MCF 10A (cell line): ENCODE results near the gene PUS3. TPM values are rescaled to one million over a fixed set of nuclear protein-coding genes. Genes with fewer than 3 reads are reported as not detected.

Experiments
- BruUV-seq: library from RNA; stranded (reverse); fragments of 400-500 nt; replicated peaks from 2 replicates; lab custom pipeline; 2021; lab: Mats Ljungman, UMichigan
- CTCF ChIA-PET: fragments of 300-600 bp; sonication (Branson Sonifier 250); formaldehyde crosslinking; extraction: SDS; loops from one replicate; lab custom pipeline; 2021; ENCODE audit warnings: antibody characterized with exemption, inconsistent platforms; lab: Yijun Ruan, JAX
- POLR2A ChIA-PET: fragments of 300-600, 350-650 bp; sonication (Branson Sonifier 250); formaldehyde crosslinking; extraction: SDS; loops from one replicate; lab custom pipeline; 2020; ENCODE audit warnings: antibody characterized with exemption, inconsistent platforms; lab: Yijun Ruan, JAX
- DNase-seq: peaks from one replicate; pipeline ENCODE4 v3.0.0-alpha.2; 2018; ENCODE audit not compliant: unreplicated experiment
- H3K27ac Mint-ChIP-seq: one replicate; pipeline ENCODE4 v1.8.0; 2022; ENCODE audit warnings: mild to moderate bottlenecking, low read depth, mixed read lengths; ENCODE audit not compliant: unreplicated experiment
- H3K27me3 Mint-ChIP-seq: one replicate; pipeline ENCODE4 v1.8.0; 2022; ENCODE audit warnings: mixed read lengths; ENCODE audit not compliant: insufficient read depth, unreplicated experiment
- H3K36me3 Mint-ChIP-seq: one replicate; pipeline ENCODE4 v1.8.0; 2022; ENCODE audit warnings: mild to moderate bottlenecking, moderate library complexity, mixed read lengths; ENCODE audit not compliant: insufficient read depth, unreplicated experiment
- H3K4me1 Mint-ChIP-seq: one replicate; pipeline ENCODE4 v1.8.0; 2022; ENCODE audit warnings: mixed read lengths; ENCODE audit not compliant: insufficient read depth, unreplicated experiment
- H3K4me3 Mint-ChIP-seq: one replicate; pipeline ENCODE4 v1.8.0; 2022; ENCODE audit warnings: mild to moderate bottlenecking, moderate library complexity, mixed read lengths; ENCODE audit not compliant: unreplicated experiment
- H3K9me3 Mint-ChIP-seq: one replicate; pipeline ENCODE4 v1.8.0; 2022; ENCODE audit warnings: mixed read lengths; ENCODE audit not compliant: unreplicated experiment
- CTCF ChIP-seq: fragments of 200-600 bp; IDR thresholded peaks from one replicate; pipeline ENCODE4 v1.8.0; 2022; ENCODE audit warnings: antibody characterized with exemption, mild to moderate bottlenecking; ENCODE audit not compliant: unreplicated experiment
- intact Hi-C: fragments of 100-400 bp; cut with micrococcal nuclease; formaldehyde crosslinking; loops from 2 replicates; pipeline ENCODE4 v1.14.1; 2022
- total RNA-seq: library from RNA; stranded (reverse); gene quantifications from 2 replicates; pipeline ENCODE4 v1.2.3, GENCODE V29; 2022

PUS3 gene
- total RNA-seq, 1 experiment from 2014 or later: 16.5 TPM

- intact Hi-C loops: no loop called here
- Mint-ChIP-seq H3K4me3 (no peak overlapping the region), H3K4me1 (peaks cover 12% of the 10 kb centered on the region), H3K27me3 (no peaks in the 10 kb centered on the region), H3K27ac (no peak overlapping the region), H3K36me3 (no peaks in the 10 kb centered on the region), H3K9me3 (no peaks in the 10 kb centered on the region)
- TF ChIP-seq CTCF: no peak
- BruUV-seq: no TSS peak
- ChIA-PET POLR2A (interaction anchor here (0.9 to 1.2 kb wide), 2 partner anchors 26 to 48 kb away, joined by 4 read pairs; partner anchors contain the start of gene PUS3), CTCF (interaction anchor here (0.6 to 3.1 kb wide), 3 partner anchors 8 to 111 kb away, joined by 4 to 13 read pairs (median 5); no protein-coding TSS in a partner anchor)
- DNase-seq: peak; percentile 36
Measured at GRCh38 chr11:125950696-125951651, 48.0 kb upstream of the PUS3 start.

GRCh38 chr11:125950178-125950490 lies 47.1 kb upstream of the PUS3 start:
- Mint-ChIP-seq H3K27me3 (no peaks in the 10 kb centered on the region), H3K36me3 (no peaks in the 10 kb centered on the region), H3K9me3 (no peaks in the 10 kb centered on the region), H3K4me1 (peaks cover 12% of the 10 kb centered on the region), H3K4me3 (no peak overlapping the region), H3K27ac (no peak overlapping the region)
- CTCF ChIA-PET: interaction anchor here (0.6 to 3.1 kb wide), 4 partner anchors 8 to 244 kb away, joined by 3 to 13 read pairs (median 4); no protein-coding TSS in a partner anchor
- no peak for DNase-seq
- POLR2A ChIA-PET: interaction anchor here (1.2 kb wide), 2 partner anchors 34 to 47 kb away, joined by 3 to 4 read pairs; partner anchors contain the start of gene PUS3
- BruUV-seq: no TSS peak
- intact Hi-C loops: no loop called here
- TF ChIP-seq CTCF: no peak

DNA sequence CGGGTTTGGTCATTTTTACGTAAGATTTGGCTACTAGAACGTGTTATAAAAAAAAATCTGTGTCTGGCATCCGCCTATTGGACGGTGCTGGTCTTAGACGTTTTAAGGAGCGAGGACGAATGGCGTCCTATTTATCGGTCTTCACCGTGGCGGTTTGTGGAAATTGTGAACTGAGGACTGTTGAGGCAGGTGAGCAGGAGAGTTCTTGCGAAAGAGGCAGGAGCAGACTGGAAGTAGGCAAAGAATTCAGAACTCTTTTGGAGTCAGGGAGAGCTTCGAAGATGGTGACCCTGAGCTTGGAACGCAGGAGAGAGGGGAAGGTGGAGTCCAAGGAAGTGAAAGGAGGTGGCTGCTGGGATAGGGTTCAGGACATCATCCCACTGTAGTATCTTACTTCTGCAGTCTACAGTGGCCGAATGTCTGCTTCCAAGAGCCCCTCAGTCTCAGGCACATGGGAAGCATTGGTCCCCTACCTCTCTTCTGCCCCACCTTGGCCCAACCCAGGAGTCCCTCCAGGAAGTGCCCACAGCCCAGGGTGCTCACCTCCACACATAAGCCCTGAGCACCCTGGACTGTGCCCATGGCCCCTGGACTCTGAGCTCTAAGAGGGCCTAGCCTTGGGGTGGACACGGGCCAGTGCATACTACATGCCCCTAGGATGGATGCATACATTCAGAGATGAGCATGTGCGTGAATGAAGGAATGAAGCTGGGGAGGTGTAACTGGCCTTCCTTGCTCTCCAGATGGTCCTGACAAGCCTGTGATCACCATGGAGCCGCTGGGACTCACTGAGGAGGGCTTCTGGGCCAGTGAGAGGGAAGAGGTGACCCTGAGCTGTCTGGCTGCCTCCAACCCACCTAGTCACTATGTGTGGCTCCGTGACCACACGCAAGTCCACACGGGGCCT lies 46.5 kb upstream of the PUS3 start:
- ChIA-PET CTCF (interaction anchor here (0.6 to 3.1 kb wide), 5 partner anchors 9 to 244 kb away, joined by 3 to 13 read pairs (median 3); no protein-coding TSS in a partner anchor), POLR2A (interaction anchor here (1.2 kb wide), 2 partner anchors 35 to 47 kb away, joined by 3 to 4 read pairs; partner anchors contain the start of gene PUS3)
- Mint-ChIP-seq H3K27me3 (no peaks in the 10 kb centered on the region), H3K36me3 (no peaks in the 10 kb centered on the region), H3K9me3 (no peaks in the 10 kb centered on the region), H3K27ac (no peak overlapping the region), H3K4me3 (no peak overlapping the region), H3K4me1 (peaks cover 12% of the 10 kb centered on the region)
- DNase-seq: no peak
- BruUV-seq: no TSS peak
- TF ChIP-seq CTCF: no peak
- intact Hi-C loops: no loop called here
